ENCODE data around the gene COL23A1.
A peak's percentile ranks its signal among the peaks of the same experiment; 100 is the strongest.

Gene COL23A1

DNA sequence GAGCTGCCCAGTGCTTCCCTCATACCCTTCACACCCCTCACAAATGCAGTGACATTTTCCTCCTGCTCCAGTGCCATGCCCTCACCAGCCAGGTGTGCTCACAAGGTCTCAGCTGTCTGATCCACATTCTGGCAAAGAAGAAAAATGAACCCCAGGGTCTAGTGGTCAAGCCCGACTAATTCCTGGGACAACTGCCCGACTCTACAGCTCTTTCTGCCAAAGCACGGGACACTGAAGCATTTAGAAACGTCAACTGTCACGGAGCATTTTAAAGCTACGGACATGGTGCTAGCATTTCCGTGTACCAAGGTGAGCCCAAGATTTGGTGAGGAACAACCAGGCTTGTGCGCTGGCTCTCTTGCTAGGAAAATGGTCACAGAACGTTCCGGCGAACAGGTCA is 300.8 kb downstream of the COL23A1 start:
- DNase-seq, result no peak

- peak; percentile 66 for DNase-seq
Measured at GRCh38 chr5:178288401-178289368, 301.5 kb downstream of the COL23A1 start.

DNA sequence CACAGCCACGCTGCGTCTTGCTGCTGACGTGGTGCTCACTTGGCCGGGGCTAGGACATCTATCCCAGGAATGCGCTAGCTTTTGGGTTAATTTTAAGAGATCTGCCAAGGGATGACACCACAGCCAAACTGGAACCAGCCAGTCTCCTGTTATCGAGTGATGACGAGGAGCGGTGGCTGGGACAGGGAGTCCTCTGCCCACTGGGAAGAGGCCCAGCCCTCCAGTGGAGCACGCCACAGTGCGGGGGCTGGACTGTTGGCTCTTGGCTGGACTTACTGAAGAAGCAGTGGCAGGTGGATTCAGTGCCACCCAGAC is 302.4 kb downstream of the COL23A1 start:
- no peak for DNase-seq

- no peak for DNase-seq
Measured at GRCh38 chr5:178287091-178287790, 303.0 kb downstream of the COL23A1 start.

- no peak for DNase-seq
Measured at GRCh38 chr5:178286226-178287090, 303.7 kb downstream of the COL23A1 start.

DNA sequence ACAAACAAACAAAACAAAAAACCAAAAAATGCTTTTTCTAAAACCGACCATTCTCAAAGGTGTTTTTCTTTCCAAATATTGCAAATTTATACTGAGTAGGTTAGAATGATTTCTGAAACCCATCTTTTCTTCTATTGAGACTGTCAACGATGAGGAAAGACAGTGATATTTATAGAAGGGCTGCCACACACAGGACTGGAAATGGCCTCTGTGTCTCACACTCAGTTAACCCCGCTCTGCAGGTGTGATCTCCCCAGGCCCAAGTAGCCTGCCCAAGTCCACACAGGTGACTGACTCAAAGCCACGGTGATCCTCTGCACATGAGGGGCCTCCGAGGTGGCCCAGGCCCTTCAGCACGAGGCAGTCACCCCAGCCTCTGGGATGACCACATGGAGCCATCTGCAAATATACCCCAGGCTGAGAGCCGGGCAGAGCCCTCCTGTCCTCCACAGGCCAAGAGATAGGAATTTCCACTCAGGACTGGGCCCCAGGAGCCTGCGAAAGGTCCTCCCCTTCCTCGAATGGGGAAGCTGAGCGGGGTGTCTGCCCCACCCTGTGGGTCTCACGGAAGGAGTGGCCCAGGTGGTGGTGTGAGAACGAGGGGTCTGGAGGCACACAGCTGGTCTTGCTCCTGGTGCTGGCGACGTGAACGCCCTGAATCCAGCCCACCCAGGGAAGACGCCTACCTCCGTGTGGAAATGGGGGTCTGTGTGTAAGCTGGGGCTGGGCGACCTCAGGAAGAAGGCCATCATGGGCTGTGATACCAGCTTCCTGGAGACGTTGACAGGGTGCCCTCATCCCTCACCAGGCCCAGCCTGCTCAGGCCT is 304.6 kb downstream of the COL23A1 start:
- no peak for DNase-seq

- no peak for DNase-seq
Measured at GRCh38 chr5:178284996-178285395, 305.2 kb downstream of the COL23A1 start.

- no peak for DNase-seq
Measured at GRCh38 chr5:178284093-178284675, 306.0 kb downstream of the COL23A1 start.

- no peak for DNase-seq
Measured at GRCh38 chr5:178283520-178283919, 306.7 kb downstream of the COL23A1 start.

DNA sequence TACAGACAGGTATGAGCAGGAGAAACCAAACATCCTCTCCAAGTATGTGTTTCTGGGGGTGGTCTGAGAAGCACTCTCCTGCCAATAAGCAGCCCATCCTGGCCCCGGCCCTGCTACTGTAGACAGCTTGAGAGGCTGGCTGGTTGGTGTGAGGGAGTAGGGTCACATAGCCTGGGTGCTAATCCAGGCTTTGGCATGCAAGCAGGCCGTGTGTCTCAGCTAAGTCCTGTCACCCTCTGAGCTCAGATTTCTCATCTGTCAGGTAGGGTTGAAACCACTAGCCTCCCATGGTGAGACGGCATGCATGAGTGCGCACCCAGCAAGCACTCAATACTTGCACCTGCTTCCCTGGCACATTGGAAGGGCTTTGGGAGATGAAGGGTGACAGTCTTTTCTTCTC is 307.8 kb downstream of the COL23A1 start:
- no peak for DNase-seq

- DNase-seq, result no peak
Measured at GRCh38 chr5:178281331-178281730, 308.9 kb downstream of the COL23A1 start.

- no peak for DNase-seq
Measured at GRCh38 chr5:178280631-178281030, 309.6 kb downstream of the COL23A1 start.

DNA sequence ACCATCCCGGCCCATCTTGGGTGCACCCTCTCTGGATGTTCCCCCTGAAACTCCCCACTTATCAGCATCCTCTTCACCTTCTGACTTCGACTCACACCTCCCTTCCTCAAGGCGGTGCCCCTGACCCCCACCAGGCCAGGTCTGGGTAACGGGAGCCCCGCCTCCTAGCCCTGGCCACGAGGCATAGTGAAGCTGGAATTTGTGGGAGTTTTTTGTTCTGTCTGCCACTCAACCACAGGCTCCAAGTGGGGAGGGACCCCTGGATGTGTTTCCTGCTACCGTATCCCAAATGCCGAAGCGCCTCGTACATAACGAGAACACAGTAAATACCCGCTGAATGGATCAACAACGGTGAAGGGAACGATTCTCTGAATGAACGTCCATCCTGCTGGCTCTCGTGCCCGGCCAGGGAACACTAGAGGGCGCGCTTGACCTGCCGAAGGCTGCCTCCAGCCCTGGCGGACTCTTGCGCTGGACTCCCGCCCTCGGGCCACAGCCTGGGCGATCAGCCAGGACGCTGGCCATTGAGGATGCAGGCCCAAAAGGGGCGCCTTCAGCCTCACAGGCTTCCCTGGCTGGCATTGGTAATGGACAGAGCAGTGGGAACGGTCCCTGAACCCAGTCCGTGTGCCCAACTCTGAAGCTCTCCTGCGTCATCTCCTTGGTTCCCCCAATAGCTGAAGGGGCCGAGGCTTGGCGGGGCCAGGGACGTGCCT is 310.3 kb downstream of the COL23A1 start:
- no peak for DNase-seq

DNA sequence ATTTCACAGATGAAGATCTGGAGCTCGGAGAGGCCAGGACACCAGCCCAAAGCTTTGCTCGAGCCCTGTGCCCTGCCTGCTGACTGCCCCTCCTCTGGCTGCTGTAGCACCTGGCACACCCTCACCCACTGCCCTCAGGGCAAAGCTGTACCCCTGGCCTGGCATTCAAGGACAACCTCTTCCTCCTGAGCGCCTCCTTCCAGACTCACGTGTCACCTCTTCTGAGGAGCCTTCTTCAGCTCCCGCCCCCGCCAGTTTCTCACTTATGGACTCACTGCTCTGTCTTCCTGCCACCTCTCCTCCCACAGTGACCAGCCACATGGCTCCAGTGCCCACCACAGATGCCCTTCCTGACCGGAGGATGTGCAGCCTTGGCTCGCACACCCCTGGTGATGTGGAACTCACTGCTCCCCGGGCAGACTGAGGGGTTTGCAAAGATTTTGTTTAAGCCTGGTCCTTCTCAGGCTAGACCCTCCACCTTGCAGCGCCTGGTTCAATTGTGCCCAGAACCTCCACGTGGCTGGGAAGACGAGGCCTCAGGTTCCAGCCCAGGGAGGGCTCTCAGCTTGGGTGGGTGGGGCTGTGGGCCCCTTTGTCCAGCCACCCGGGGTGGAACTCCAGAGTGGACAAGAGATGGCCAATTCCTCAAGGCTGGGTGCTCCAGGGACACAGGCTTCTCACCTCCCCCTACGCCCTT is 311.0 kb downstream of the COL23A1 start:
- DNase-seq, result no peak

GRCh38 chr5:178278358-178279023 is 311.7 kb downstream of the COL23A1 start:
- DNase-seq, result no peak

GRCh38 chr5:178277866-178278265 is 312.3 kb downstream of the COL23A1 start:
- DNase-seq, result no peak

- DNase-seq, result no peak
Measured at GRCh38 chr5:178277346-178277745, 312.8 kb downstream of the COL23A1 start.

DNA sequence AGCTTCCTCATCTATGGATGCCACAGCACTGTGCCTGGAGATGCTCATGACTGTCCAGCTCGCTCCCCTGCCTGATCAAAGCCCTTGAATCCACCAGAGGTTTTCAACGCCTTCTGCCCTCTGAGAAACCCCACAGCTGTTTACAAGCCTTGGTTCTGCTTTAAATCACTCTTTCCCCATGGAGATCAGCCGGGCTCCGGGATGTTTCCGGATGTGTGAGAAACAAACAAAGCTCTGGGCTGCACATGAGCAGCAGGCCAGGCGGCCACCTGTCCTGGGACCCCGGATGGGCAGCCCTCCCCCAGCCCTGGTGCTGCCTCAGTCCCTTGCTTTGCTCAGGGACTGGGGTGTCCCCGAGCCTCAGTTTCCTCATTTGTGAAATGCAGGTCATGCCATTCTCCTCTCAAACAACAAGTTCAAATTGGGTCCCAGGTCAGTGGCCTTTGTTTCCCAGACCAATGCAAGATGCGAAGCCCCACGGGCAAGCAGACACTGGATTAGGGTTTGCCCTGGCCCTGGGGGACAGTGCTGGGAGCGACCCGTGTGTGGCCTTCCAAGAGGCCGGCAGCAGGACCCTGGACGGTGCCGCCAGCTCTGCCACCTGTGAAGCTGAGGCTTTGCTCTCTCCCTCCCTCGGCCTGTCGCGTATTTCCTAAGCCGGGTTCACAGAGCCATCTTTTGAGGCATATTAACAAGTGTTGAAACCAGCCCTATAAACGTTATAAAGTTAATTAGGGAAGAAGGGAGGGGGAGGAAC is 315.2 kb downstream of the COL23A1 start:
- no peak for DNase-seq

All from DMS79 treated with DMSO at 0.1 percent for 48 hours (cell line).